DMS114 treated with DMSO at 0.1 percent for 48 hours (cell line): ENCODE data around the gene CDIPT.
"Not testable (repeated sequence)": the region's sequence is repeated elsewhere in the genome, so short reads cannot be mapped to it uniquely, and the experiment has no call there.

Experiments
- DNase-seq: peaks from one replicate; lab custom pipeline; 2025; ENCODE audit not compliant: unreplicated experiment; lab: John Stamatoyannopoulos, UW

The CDIPT gene

DNA sequence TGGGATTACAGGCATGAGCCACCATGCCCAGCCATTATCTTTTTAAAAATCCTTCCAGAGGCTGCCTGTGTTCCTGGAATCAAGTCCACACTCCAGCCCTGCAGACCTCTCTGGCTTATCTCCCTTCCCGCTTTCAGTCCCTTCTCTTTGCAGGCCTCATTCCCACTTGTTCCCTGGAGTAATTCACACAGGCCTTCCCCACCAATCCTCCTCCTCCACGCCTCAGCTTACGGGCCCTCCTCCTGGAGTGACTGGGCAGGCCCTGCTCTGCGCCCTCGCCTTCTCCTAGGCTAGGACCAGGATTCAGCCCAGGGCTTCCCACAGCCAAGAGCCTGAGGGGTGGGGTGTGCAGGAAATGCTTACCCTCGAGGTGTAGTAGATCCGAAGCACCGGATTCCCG lies 2.8 kb downstream of the CDIPT start:
- no peak for DNase-seq

DNA sequence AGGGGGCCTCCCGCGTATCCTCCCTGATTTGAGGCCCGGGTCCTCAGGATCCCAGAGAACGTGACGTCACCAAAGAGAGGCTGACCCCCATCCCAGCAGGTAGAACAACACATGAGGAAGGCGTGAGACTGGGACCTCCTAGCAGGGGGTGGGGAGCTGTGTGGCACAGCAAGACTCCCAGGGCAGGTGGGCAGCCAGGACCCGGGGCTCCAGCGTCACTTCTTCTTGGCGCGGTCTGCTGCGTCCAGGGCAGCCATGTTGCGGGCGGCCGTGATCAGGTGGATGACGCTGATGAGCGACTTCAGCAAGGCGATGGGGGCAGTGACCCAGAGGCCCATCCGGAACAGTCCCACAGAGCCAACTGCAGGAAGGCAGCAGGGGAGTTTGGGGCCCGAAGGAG lies 4.1 kb downstream of the CDIPT start:
- no peak for DNase-seq

GRCh38 chr16:29858149-29858849 lies 4.7 kb downstream of the CDIPT start:
- DNase-seq = no peak

DNA sequence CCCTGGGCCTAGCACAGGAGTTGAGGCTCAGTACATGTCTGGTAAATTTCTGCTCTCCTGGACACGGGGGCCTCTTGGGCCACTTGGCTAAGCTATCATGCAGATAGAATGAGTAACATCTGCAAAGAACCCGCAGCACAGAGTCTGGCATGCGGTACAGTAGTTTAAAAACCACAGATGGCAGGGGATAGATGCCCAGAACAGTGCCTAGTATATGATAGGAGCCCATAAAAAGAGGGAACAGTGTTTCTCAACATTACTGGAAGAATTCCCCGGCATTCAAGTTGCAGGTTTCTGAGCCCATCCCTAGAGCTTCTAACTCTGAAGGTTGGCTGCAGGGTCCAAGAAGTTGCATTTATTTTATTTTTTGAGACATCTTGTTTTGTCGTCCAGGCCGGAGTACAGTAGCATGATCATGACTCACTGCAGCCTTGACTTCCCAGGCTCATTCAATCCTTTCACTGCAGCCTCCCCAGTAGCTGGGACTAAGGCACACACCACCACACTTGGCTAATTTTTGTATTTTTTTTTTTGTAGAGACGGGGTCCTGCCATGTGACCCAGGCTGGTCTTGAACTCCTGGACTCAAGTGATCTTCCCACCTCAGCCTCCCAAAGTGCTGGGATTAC lies 5.8 kb downstream of the CDIPT start:
- DNase-seq = no peak

DNA sequence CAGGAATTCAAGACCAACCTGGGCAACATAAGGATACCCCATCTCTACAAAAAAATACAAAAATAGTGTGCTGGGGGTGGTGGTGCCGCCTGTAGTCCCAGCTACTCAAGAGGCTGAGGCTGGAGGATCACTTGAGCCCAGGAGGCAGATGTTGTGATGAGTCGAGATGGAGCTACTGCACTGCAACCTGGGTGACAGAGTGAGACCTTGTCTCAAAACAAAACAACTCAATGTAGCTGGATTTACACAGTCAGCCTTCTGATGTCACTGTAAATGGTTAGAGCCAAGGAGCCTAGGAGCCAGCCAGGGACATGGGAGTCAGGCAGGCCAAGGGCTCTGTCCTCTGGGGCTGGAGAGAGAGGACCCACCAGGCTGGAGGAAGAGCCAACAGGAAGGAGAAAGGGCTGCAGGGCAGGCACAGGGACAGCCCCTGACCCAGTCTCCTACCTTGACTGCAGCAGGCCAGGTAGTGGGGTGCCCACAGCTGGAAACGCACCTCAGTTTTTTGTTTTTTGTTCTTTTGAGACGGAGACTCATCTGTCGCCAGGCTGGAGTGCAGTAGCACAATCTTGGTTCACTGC lies 8.4 kb downstream of the CDIPT start:
- no peak for DNase-seq

DNA sequence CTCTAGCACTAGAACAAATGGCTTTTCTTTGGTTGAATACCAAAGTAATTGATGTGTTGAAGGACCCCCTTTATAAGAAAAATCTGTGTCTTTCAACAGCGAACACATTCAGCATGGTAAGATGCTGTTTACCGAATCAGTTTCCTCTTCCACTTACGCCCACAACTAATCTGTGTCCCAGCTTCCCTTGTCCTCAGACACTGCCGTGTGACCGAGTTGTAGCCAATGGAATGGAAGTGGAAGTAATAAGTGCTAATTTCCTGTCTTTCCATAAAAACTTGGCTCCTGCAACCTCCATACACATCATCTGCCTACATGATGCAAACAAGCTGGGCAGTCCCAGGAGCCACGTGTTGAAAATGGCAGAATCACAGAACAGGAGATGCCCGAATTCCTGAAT lies 10.4 kb downstream of the CDIPT start:
- DNase-seq = no peak

DNA sequence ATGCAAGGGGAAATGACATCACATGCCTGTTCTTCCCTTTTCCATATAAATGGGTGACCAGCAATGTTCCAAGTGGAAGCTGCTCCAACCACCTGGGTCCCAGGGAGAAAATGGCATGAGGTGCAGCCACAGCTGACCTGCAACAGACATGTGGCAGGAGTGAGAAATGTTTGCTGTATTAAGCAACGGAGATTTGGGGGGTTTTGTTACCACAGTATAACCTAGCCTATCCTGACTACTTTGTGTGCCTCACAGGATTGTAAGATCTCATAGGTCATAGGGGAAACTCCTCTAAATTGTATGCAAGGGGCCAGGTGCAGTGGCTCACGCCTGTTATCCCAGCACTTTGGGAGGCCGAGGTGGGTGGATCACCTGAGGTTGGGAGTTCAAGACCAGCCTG lies 12.0 kb downstream of the CDIPT start:
- DNase-seq = no peak

DNA sequence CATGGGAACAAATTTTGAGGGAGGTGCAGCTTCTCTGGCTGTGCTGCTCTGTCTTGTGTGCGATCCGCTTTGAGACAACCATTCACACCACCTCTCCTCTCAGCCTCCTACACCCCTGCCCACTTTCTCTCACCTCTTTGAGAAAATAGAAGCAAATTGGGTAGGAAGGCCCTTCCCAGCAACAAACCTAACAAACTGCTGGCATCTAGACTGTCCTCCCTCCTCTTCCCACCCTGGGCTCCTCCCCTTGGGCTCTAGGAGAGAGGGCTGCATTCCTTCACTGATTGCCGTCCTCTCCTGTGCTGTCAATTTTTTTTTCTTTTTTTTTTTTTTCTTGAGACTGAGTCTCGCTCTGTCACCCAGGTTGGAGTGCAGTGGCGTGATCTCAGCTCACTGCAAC lies 13.5 kb downstream of the CDIPT start:
- DNase-seq = no peak

DNA sequence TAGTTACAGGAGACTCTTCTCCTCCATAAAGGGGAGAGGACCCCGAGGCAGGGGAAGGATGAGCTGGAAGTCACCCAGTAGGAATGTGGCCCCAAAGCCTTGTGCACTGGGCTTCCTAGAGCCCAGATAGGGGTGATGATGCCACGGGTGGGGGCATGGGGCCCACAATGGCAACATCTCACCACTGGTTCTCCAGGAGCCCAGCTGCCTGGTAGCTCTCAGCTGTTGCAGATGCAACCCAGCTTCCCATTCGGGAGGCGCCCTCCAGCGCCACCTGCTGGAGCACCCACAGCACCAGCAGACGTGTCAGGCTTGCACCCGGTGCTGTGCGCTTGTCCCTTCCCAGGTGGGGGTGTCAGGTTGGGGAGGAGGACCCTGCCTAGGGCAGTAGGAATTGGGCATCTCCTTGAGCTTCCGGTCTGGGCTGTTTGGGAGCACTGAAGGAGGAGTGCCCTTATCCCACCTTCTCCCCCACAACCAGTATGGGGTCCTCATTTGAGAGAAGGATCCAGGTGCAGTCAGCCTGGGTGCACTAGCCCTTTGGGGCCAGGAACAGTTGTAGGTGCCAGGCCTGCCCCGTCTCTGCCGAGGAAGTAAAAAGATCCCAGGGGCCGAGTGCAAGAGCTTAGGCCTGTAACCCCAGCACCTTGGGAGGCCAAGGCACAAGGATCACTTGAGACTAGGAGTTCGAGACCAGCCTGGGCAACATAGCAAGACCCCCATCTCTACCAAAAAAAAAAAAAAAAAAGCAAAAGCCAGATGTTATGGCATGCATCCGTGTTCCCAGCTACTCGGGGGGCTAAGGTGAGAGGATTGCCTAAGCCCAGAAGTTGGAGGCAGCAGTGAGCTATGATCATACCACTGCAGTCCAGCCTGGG lies 14.4 kb downstream of the CDIPT start:
- no peak for DNase-seq

DNA sequence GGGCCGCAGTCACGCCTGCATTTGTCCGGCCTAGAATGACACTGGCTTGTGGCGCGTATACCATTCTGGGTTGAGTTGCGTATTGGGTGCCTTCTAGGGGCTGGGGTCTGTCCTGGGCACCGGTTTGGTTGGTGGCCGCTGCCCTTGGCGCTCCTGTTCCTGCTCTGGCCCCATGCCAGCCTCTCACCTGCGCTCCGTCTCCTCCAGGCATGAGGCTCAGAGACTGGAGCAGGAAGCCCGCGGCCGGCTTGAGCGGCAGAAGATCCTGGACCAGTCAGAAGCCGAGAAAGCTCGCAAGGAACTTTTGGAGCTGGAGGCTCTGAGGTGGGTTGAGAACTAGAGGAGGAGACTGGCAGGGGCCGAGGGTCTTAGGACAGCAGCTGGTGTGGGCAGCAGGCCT lies 17.4 kb downstream of the CDIPT start:
- DNase-seq = no peak

- no peak for DNase-seq
These were observed 18.3 kb downstream of the CDIPT start for GRCh38 chr16:29844575-29845331.

GRCh38 chr16:29843931-29844330 lies 19.1 kb downstream of the CDIPT start:
- no peak for DNase-seq

GRCh38 chr16:29842732-29843346 lies 20.2 kb downstream of the CDIPT start:
- no peak for DNase-seq

- no peak for DNase-seq
These were observed 21.4 kb downstream of the CDIPT start for GRCh38 chr16:29841631-29842030.

DNA sequence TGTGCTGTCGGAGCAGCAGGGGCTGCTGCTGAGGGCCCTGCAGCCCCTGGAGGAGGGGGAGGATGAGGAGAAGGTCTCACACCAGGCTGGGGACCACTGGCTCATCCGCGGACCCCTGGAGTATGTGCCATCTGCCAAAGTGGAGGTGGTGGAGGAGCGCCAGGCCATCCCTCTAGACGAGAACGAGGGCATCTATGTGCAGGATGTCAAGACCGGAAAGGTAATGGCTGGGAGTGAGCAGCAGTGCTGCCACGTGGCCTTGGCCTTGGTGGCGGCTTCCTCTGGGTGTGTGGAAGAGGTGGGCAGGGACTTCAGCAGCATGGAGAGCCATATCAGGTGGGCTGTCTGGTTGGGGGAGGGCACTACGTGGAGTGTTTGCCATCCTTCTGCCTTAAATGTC lies 22.8 kb downstream of the CDIPT start:
- no peak for DNase-seq

DNA sequence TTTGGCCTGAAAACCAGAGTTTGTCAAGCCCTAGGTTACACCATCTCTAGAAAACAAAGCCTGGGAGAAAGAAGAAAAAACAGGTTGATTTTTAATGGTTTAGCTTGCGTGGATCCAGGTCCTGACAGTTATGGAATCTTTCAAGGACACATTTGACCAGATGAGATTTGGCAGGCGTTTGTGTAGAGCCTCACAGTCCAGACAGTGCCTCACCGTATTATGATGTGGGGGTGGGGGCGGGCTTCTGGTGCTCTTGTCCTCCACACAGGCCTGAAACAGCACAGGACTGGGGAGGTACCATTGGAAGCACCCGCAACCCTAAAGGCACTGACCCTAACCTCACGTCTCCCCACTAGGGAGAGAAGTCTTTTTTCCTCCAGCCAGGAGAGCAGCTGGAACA lies 23.2 kb downstream of the CDIPT start:
- DNase-seq = no peak

DNA sequence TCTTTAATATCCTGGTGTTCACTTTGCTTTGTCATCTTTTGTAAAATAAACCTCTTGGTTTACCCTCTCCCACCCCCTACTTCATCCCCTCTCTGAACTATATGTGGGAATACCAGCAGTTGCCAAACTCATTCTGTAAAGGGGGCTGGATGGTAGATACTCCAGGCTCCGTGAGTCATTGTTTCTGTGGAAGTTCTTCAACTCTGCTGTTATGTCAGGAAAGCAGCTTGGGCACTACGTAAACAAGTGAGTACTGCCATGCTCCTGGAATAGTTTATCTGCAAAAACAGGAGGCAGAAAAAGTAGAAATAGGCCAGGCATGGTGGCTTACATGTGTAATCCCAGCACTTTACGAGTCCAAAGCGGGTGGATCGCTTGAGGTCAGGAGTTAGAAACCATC lies 25.2 kb downstream of the CDIPT start:
- DNase-seq = no peak

- no peak for DNase-seq
These were observed 26.4 kb downstream of the CDIPT start for GRCh38 chr16:29836623-29837022.

DNA sequence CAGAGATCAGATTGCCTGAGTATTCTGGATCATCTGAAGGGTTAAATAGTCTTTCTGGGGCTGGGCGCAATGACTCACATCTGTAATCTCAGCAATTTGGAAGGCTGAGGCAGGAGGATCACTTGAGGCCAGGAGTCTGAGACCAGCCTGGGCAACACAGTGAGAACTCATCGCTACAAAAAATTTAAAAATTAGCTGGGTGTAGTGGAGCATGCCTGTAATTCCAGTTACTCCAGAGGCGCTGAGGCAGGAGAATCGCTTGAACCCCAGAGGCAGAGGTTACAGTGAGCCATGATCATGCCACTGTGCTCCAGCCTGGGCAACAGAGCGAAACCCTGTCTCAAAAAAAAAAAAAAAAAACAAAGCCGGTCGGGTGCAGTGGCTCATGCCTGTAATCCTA lies 27.1 kb downstream of the CDIPT start:
- no peak for DNase-seq

DNA sequence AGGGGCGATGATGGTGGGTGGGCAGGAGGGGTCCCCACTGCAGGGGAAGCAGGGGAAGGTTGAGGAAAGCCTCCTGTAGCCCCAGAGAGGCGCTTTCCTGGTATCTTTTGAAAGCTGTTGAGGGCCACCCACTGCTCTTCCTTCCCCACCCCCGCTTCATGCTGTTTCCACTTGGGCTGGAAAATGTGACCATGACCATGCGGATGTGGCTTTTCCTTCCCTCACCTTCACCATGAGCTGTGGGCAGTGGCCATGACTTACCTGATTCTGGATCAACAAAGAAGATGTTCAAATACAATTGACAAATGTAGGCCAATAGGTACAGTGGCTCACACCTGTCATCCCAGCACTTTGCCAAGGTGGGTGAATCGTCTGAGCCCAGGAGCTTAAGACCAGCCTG lies 28.9 kb downstream of the CDIPT start:
- DNase-seq = no peak

DNA sequence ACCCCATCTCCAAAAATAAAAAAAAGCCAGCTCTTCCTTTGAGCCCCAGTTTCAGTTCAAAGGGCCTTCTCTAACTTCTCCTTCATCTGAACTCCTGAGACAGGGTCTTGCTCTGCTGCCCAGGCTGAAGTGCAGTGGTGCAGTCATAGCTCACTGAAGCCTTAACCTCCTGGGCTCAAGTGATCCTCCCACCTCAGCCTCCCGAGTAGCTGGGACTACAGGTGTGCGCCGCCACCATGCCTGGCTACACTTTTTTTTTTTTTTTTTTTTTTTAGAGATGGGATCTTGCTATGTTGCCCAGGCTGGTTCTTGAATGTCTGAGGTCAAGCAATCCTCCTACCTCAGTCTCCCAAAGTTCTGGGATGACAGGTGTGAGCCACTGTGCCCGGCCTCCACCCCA lies 29.8 kb downstream of the CDIPT start:
- not testable (repeated sequence) for DNase-seq
